ENCODE data around the gene HOXD8.

HOXD8 gene

DNA sequence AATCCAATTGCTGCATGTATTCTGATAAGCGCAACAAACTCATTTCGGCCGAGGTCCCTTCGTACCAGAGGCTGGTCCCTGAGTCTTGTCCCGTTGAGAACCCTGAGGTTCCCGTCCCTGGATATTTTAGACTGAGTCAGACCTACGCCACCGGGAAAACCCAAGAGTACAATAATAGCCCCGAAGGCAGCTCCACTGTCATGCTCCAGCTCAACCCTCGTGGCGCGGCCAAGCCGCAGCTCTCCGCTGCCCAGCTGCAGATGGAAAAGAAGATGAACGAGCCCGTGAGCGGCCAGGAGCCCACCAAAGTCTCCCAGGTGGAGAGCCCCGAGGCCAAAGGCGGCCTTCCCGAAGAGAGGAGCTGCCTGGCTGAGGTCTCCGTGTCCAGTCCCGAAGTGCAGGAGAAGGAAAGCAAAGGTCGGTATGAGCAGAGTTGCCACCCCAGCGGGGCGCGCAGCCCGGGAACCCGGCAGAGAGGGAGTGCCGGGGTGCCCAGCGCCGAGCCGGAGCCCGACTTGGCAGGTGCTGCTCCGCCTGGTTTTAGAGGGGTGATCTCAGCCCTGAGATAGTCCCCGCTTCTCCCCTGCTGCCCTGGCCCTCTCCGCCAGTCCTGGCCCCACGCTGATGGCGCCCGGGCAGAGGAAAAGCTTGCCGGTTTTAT is 12.2 kb upstream of the HOXD8 start:
- Histone ChIP-seq H3K36me3 (ENCODE audit: control insufficient read depth, insufficient read depth, low read length) (no peaks in the 10 kb centered on the region), H3K4me3 (ENCODE audit: low read length) (no peak overlapping the region), H3K27me3 (ENCODE audit: control insufficient read depth, insufficient read depth, low read length) (peaks cover 96% of the 10 kb centered on the region), H3K4me1 (ENCODE audit: control insufficient read depth, insufficient read depth, low read length) (peaks cover 1% of the 10 kb centered on the region), H3K9me3 (ENCODE audit: control insufficient read depth, low read length) (no peaks in the 10 kb centered on the region), H3K9ac (ENCODE audit: low read length) (no peak overlapping the region)

DNA sequence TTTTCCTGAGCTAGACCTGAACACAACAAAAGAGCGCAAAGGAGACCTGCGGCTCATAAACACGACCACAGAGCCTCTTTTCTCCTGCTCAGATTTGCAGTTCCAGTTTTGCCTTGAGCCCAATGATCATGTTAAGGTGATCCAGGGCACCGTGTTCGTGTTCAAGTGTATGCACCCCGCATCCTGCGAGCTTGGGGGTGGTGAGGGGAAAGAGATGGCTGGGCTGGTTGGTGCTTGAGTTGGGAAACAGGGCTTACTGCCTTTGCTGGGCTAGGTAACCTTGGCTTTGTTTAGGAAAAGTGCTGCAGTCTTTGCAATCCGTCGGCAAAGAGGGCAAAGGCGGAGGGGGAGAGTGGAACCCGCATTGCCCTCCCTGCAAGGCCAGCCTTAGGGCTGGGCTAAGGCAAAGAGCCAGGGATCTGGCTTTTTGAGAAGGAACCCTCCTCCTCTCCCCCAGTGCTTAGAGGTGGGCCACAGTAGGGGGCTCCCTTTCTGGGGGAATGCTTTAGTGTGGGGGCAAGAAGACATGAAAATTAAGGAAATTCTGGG is 11.6 kb upstream of the HOXD8 start:
- H3K27me3 ChIP-seq (ENCODE audit: control insufficient read depth, insufficient read depth, low read length), result peaks cover 96% of the 10 kb centered on the region
- H3K9ac ChIP-seq (ENCODE audit: low read length), result no peak overlapping the region
- peaks cover 6% of the 10 kb centered on the region for H3K4me1 ChIP-seq (ENCODE audit: control insufficient read depth, insufficient read depth, low read length)
- H3K9me3 ChIP-seq (ENCODE audit: control insufficient read depth, low read length), result no peaks in the 10 kb centered on the region
- no peaks in the 10 kb centered on the region for H3K36me3 ChIP-seq (ENCODE audit: control insufficient read depth, insufficient read depth, low read length)
- no peak overlapping the region for H3K4me3 ChIP-seq (ENCODE audit: low read length)

DNA sequence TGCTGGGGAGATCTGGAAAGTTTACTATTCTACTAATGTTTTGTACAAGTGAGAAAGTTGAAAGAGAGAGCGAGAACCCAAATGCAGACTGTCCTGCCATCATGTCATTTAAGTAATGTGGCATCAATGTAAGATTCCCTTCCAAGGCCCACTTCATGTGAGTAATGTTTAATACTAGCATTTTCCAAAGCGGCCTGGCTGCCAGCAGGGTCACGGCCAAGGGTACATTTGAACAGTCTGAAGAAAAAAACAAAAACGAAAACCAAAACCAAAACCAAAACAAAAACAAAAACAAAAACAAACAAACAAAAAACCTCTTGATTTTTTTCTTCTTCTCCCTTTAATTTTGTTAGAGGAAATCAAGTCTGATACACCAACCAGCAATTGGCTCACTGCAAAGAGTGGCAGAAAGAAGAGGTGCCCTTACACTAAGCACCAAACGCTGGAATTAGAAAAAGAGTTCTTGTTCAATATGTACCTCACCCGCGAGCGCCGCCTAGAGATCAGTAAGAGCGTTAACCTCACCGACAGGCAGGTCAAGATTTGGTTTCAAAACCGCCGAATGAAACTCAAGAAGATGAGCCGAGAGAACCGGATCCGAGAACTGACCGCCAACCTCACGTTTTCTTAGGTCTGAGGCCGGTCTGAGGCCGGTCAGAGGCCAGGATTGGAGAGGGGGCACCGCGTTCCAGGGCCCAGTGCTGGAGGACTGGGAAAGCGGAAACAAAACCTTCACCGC is 10.7 kb upstream of the HOXD8 start:
- Histone ChIP-seq H3K4me3 (ENCODE audit: low read length) (no peak overlapping the region), H3K9me3 (ENCODE audit: control insufficient read depth, low read length) (no peaks in the 10 kb centered on the region), H3K9ac (ENCODE audit: low read length) (no peak overlapping the region), H3K27me3 (ENCODE audit: control insufficient read depth, insufficient read depth, low read length) (peaks cover 96% of the 10 kb centered on the region), H3K36me3 (ENCODE audit: control insufficient read depth, insufficient read depth, low read length) (no peaks in the 10 kb centered on the region), H3K4me1 (ENCODE audit: control insufficient read depth, insufficient read depth, low read length) (peaks cover 6% of the 10 kb centered on the region)

DNA sequence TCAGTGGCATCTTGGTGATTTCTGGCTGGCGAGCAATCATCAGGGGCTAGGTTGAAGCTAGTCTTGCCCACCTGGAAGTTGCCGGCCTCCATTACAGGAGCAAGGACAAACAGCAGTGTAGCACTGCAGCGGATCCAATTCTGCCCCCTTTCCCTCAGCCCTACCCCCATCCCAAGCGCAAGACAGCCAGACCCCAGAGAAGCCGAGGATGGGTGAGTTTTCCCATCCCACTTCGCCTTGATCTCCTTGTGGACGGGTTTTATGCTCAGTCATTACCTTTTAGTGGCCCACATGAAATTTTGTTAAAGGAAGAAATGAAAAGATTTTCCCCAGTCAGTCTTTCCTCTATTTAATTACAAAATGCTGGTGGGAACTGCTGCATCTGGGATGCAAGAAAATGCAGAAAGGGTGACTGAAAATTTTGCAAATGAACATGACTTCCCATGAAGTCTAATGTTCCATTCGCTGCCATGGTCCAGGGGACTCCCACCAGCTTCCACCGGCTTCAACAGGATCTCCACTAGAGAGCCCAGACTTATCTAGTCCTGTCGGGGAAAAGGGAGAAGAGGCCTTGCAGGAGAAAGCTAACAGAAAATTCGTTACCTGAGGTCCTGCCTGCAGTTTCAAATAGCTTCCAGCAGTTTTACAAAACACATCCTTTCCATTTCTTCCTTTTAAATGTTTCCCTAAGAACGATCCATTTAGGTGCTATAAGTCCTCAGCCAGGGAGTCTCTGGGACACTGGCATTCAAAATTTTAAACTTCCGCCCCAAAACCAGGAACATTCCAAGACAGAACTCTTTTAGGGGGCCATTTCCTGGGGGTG is 8.9 kb upstream of the HOXD8 start:
- H3K27me3 ChIP-seq (ENCODE audit: control insufficient read depth, insufficient read depth, low read length), result peaks cover 97% of the 10 kb centered on the region
- H3K4me3 ChIP-seq (ENCODE audit: low read length), result no peak overlapping the region
- no peaks in the 10 kb centered on the region for H3K36me3 ChIP-seq (ENCODE audit: control insufficient read depth, insufficient read depth, low read length)

DNA sequence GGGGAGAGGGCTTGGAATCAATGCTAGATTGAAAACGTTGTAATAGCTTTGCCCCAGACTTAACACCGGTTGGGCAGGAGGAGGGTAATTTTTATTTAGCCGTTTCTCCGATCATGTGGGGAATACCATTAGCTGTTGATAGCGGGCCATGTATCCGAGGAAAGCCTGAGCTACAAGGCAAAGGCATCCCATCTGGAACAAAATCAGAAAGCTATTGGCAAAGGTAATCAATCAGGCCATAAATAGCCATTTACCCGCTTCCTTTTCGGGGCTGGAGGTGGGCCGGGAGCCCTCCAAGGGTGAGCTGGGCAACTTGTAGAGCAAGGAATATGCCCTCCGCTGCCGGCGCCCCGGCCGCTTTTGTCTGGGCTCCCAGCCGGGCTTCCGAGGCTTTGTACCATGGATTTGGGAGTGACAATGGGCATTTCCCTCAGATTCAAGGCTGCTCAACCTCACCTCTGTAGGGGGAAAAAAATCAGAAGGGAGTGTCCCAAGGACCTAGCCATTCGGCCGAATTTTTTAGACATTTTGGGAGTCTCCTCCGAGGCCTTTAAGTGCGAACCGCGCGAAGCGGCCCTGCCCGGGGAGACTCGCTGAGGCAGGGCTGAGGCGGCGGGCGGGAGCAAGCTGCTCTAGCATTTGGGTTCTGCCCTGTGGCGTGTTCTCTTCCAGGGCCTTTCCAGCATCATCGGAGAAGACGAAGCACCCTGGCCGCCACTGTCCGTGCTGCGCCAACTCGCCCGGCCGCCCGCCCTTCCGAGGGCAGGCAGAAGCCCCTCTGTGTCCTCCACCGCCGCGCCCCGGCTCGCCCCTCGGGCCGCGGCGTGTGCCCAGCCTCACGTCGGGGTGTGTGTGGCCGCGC is 8.1 kb upstream of the HOXD8 start:
- Histone ChIP-seq H3K36me3 (ENCODE audit: control insufficient read depth, insufficient read depth, low read length) (no peaks in the 10 kb centered on the region), H3K4me3 (ENCODE audit: low read length) (no peak overlapping the region), H3K27me3 (ENCODE audit: control insufficient read depth, insufficient read depth, low read length) (peaks cover 95% of the 10 kb centered on the region), H3K9me3 (ENCODE audit: control insufficient read depth, low read length) (no peaks in the 10 kb centered on the region), H3K4me1 (ENCODE audit: control insufficient read depth, insufficient read depth, low read length) (peaks cover 6% of the 10 kb centered on the region), H3K9ac (ENCODE audit: low read length) (no peak overlapping the region)

More for the DNA sequence above, 8.9 kb upstream of the HOXD8 start:
- Histone ChIP-seq H3K4me1 (ENCODE audit: control insufficient read depth, insufficient read depth, low read length) (peaks cover 6% of the 10 kb centered on the region), H3K9ac (ENCODE audit: low read length) (no peak overlapping the region), H3K9me3 (ENCODE audit: control insufficient read depth, low read length) (no peaks in the 10 kb centered on the region)

DNA sequence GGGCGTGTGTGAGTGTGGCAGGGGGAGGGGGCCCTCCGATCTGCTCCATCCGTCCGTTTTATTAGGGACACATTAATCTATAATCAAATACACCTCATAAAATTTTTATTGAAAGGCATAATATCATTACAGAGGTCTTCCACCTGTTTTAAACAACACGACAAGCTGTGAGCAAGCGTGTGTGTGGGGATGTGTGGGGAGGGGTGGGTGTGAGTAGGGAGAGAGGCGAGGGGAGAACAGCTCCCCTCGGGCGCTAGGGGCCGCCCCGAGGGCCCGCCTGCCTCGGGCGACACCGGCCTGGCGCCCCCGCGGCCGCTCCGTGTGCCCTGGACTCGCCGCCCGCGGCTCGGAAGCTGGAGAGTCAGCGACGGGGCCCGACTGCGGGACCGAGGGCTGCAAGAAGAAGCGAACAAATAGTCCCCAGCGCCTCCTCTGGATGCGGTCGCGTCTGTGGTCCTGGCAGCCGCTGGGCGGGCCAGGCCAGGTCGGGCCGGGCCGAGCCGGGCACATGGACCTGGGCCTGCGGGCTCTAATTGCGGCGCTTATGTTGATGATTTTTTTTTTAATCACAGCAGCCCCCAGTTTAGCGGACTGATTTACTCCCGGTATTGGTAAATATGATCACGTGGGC is 7.3 kb upstream of the HOXD8 start:
- H3K4me1 ChIP-seq (ENCODE audit: control insufficient read depth, insufficient read depth, low read length), result peaks cover 6% of the 10 kb centered on the region
- H3K9me3 ChIP-seq (ENCODE audit: control insufficient read depth, low read length), result no peaks in the 10 kb centered on the region
- H3K36me3 ChIP-seq (ENCODE audit: control insufficient read depth, insufficient read depth, low read length), result no peaks in the 10 kb centered on the region
- H3K4me3 ChIP-seq (ENCODE audit: low read length), result no peak overlapping the region
- H3K9ac ChIP-seq (ENCODE audit: low read length), result no peak overlapping the region
- peaks cover 95% of the 10 kb centered on the region for H3K27me3 ChIP-seq (ENCODE audit: control insufficient read depth, insufficient read depth, low read length)

DNA sequence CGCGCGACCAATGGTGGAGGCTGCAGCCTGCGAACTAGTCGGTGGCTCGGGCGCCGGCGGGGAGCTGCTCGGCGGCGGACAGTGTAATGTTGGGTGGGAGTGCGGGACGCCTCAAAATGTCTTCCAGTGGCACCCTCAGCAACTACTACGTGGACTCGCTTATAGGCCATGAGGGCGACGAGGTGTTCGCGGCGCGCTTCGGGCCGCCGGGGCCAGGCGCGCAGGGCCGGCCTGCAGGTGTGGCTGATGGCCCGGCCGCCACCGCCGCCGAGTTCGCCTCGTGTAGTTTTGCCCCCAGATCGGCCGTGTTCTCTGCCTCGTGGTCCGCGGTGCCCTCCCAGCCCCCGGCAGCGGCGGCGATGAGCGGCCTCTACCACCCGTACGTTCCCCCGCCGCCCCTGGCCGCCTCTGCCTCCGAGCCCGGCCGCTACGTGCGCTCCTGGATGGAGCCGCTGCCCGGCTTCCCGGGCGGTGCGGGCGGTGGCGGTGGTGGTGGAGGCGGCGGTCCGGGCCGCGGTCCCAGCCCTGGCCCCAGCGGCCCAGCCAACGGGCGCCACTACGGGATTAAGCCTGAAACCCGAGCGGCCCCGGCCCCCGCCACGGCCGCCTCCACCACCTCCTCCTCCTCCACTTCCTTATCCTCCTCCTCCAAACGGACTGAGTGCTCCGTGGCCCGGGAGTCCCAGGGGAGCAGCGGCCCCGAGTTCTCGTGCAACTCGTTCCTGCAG is 6.7 kb upstream of the HOXD8 start, which contains the start of gene HOXD9:
Gene HOXD9, plus strand, starts transcription at position 37 of the 728 bp plus-strand sequence. Its CDS starts 50 bp downstream, at position 87.
- peaks cover 95% of the 10 kb centered on the region for H3K27me3 ChIP-seq (ENCODE audit: control insufficient read depth, insufficient read depth, low read length)
- no peak within 1 kb of the TSS for H3K9ac ChIP-seq (ENCODE audit: low read length)
- no peaks in the 10 kb centered on the region for H3K9me3 ChIP-seq (ENCODE audit: control insufficient read depth, low read length)
- H3K36me3 ChIP-seq (ENCODE audit: control insufficient read depth, insufficient read depth, low read length), result no peaks in the 10 kb centered on the region
- peaks cover 6% of the 10 kb centered on the region for H3K4me1 ChIP-seq (ENCODE audit: control insufficient read depth, insufficient read depth, low read length)
- H3K4me3 ChIP-seq (ENCODE audit: low read length), result no peak within 1 kb of the TSS

DNA sequence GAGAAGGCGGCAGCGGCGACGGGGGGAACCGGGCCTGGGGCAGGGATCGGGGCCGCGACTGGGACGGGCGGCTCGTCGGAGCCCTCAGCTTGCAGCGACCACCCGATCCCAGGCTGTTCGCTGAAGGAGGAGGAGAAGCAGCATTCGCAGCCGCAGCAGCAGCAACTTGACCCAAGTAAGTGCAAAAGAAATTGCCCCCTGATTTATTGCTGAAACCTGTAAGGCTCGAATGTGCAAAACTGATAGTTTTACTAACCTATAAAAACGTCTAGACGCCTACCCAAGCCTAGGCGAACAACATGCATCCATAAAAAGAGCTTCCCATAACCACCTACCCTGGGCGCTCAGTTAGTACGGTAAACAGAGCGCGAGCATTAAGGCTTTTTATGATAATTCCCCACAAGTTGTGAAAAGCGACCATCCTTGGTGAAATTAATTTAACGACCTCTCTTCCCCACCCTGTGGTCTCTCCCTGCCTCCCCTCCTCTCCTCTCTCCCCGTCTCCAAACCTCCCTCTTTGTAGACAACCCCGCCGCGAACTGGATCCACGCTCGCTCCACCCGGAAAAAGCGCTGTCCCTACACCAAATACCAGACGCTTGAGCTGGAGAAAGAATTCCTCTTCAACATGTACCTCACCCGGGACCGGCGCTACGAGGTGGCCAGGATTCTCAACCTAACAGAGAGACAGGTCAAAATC is 5.9 kb upstream of the HOXD8 start:
- Histone ChIP-seq H3K27me3 (ENCODE audit: control insufficient read depth, insufficient read depth, low read length) (peaks cover 95% of the 10 kb centered on the region), H3K4me3 (ENCODE audit: low read length) (no peak overlapping the region), H3K4me1 (ENCODE audit: control insufficient read depth, insufficient read depth, low read length) (peaks cover 6% of the 10 kb centered on the region), H3K9me3 (ENCODE audit: control insufficient read depth, low read length) (no peaks in the 10 kb centered on the region), H3K9ac (ENCODE audit: low read length) (no peak overlapping the region), H3K36me3 (ENCODE audit: control insufficient read depth, insufficient read depth, low read length) (no peaks in the 10 kb centered on the region)

DNA sequence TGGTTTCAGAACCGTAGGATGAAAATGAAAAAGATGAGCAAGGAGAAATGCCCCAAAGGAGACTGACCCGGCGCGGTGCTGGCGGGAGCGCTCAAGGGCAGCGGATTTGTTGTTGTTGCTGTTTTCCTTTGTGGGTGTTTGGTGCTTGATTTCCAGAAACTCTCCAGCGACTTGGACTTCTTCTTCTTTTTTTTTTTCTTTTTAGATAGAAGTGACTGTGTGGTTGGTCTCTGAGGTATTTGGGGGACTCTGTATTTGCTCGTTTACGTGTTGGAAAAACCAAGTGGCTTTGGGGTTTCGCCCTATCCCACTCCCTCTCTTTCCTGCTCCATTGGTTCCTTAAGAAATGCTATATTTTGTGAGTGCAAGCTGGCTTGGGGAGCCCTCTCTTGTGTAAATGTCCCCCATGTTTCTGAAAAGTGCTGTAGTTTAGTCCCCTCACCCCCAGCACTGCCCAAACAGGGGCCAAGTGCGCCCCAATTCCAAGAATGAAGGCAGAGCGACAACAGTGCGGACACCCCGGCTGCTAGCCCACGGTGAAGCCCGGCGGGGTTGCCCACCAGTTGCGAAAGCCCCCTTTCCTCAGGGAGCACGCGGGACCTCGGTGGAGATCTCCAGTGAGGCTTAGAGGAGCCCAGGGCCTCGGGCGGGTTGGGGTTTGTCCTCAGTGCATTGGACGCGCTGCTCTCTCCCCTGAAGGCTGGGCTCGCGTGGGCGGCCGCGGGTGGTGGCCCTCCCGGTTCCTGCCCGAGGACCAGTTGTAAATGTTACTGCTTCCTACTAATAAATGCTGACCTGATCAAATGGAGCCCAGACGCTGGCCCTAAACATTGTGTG is 5.2 kb upstream of the HOXD8 start:
- Histone ChIP-seq H3K4me1 (ENCODE audit: control insufficient read depth, insufficient read depth, low read length) (peaks cover 6% of the 10 kb centered on the region), H3K9me3 (ENCODE audit: control insufficient read depth, low read length) (no peaks in the 10 kb centered on the region), H3K36me3 (ENCODE audit: control insufficient read depth, insufficient read depth, low read length) (no peaks in the 10 kb centered on the region), H3K9ac (ENCODE audit: low read length) (no peak overlapping the region), H3K4me3 (ENCODE audit: low read length) (no peak overlapping the region), H3K27me3 (ENCODE audit: control insufficient read depth, insufficient read depth, low read length) (peaks cover 96% of the 10 kb centered on the region)

Data from mucosa of stomach (tissue), 1 donor.